GM12873 (cell line): Measurements from ENCODE around the gene MRGPRX1.

ENCODE experiments used
- TF ChIP-seq, protein P1 (sequence below): IDR thresholded peaks from 2 replicates; pipeline ENCODE4 v1.5.1; 2012; ENCODE audit warnings: low read depth, mild to moderate bottlenecking, moderate library complexity, low read length, control low read depth; ENCODE audit not compliant: insufficient read depth; ENCODE audit errors: missing control alignments

The MRGPRX1 gene

DNA sequence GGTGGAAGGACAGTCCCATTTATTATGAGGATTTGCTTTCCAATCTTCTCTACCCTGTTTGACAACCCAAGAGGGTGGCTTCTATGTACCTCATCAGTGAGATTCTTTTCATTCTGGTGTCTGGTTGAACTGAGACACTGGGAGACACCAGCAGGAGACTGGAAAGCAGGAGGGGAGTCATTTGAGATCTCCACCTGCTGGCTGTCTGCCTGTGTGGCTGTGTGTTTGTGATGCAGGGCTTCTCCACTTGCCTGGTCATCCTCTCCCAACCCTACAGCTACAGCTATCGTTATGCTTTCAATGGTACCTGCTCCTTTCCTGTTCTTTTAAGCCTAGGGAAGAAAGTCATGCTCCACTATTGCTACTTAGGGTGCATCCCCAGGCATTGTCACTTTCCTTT lies 48.6 kb downstream of the MRGPRX1 start:
- TF ChIP-seq, protein P1, sequence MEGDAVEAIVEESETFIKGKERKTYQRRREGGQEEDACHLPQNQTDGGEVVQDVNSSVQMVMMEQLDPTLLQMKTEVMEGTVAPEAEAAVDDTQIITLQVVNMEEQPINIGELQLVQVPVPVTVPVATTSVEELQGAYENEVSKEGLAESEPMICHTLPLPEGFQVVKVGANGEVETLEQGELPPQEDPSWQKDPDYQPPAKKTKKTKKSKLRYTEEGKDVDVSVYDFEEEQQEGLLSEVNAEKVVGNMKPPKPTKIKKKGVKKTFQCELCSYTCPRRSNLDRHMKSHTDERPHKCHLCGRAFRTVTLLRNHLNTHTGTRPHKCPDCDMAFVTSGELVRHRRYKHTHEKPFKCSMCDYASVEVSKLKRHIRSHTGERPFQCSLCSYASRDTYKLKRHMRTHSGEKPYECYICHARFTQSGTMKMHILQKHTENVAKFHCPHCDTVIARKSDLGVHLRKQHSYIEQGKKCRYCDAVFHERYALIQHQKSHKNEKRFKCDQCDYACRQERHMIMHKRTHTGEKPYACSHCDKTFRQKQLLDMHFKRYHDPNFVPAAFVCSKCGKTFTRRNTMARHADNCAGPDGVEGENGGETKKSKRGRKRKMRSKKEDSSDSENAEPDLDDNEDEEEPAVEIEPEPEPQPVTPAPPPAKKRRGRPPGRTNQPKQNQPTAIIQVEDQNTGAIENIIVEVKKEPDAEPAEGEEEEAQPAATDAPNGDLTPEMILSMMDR = no peak
